Fibroblast of lung (primary cell): ENCODE results near the gene ODF4. TPM values are rescaled to one million over a fixed set of nuclear protein-coding genes. Genes with fewer than 3 reads are reported as not detected.

Experiments used
- DNase-seq, 2 donors: peaks; one replicate each; pipeline versions ENCODE4 v3.0.0 to v3.0.0-alpha.2; 2010; ENCODE audit warnings: low read depth in 2 of 2
- H2AFZ ChIP-seq: 2 replicates; pipeline ENCODE4 v1.5.1; 2012; ENCODE audit warnings: low read length, control low read depth, inconsistent platforms
- H3K27ac ChIP-seq: 2 replicates; pipeline ENCODE4 v1.5.1; 2011; ENCODE audit warnings: low read length, control low read depth; ENCODE audit not compliant: insufficient read depth
- H3K27me3 ChIP-seq: 2 replicates; pipeline ENCODE4 v1.5.1; 2011; ENCODE audit warnings: mild to moderate bottlenecking, low read length; ENCODE audit not compliant: control insufficient read depth, insufficient read depth
- H3K36me3 ChIP-seq: 2 replicates; pipeline ENCODE4 v1.5.1; 2011; ENCODE audit warnings: low read length; ENCODE audit not compliant: control insufficient read depth, insufficient read depth
- H3K4me1 ChIP-seq: 2 replicates; pipeline ENCODE4 v1.5.1; 2011; ENCODE audit warnings: low read length; ENCODE audit not compliant: control insufficient read depth, insufficient read depth; ENCODE audit errors: extremely low read depth
- H3K4me2 ChIP-seq: 2 replicates; pipeline ENCODE4 v1.5.1; 2011; ENCODE audit warnings: low read length, control low read depth; ENCODE audit not compliant: insufficient read depth; ENCODE audit errors: extremely low read depth
- H3K4me3 ChIP-seq, 4 experiments: fragments of 200-600 bp in 1 of 4; sonication (generic) in 1 of 4; replicated peaks in 1 of 4; 2 replicates each; pipeline ENCODE4 v1.5.1; 2011 to 2016; ENCODE audit warnings: low read length in 4 of 4, low read depth in 3 of 4, mild to moderate bottlenecking in 3 of 4, control low read depth in 2 of 4, inconsistent platforms in 1 of 4, mixed read lengths in 1 of 4; ENCODE audit not compliant: insufficient read depth in 1 of 4; ENCODE audit errors: control extremely low read depth in 1 of 4
- H3K79me2 ChIP-seq: 2 replicates; pipeline ENCODE4 v1.5.1; 2012; ENCODE audit warnings: mild to moderate bottlenecking, low read length, inconsistent platforms; ENCODE audit not compliant: control insufficient read depth, insufficient read depth
- H3K9ac ChIP-seq: 2 replicates; pipeline ENCODE4 v1.5.1; 2011; ENCODE audit warnings: mild to moderate bottlenecking, low read length, control low read depth; ENCODE audit not compliant: insufficient read depth
- H3K9me3 ChIP-seq: 2 replicates; pipeline ENCODE4 v1.5.1; 2012; ENCODE audit warnings: low read depth, low read length; ENCODE audit not compliant: control insufficient read depth, insufficient read depth
- H4K20me1 ChIP-seq: 2 replicates; pipeline ENCODE4 v1.5.1; 2011; ENCODE audit warnings: low read length; ENCODE audit not compliant: control insufficient read depth, insufficient read depth; ENCODE audit errors: extremely low read depth
- CTCF ChIP-seq, 2 donors: IDR thresholded peaks in 1 of 2; conservative IDR thresholded peaks in 1 of 2; 1 replicate in 1 of 2; 2 replicates in 1 of 2; pipeline ENCODE4 v1.5.1; 2011 to 2012; ENCODE audit warnings: low read length in 2 of 2, control low read depth in 1 of 2, inconsistent platforms in 1 of 2, low read depth in 1 of 2, mild to moderate bottlenecking in 1 of 2
- EZH2 ChIP-seq: IDR thresholded peaks from 2 replicates; pipeline ENCODE4 v1.5.1; 2012; ENCODE audit warnings: low read length, control low read depth, mild to moderate bottlenecking; ENCODE audit errors: missing control alignments
- polyA plus RNA-seq, 2 donors: library from polyadenylated mRNA; depleted of rRNA in 1 of 2; stranded (reverse) in 1 of 2; unstranded in 1 of 2; fragments of >200 nt; gene quantifications; 2 replicates each; pipeline ENCODE4 v1.2.1, GENCODE V29; 2011 to 2012; ENCODE audit warnings: missing spikeins in 1 of 2
- total RNA-seq: library from RNA; depleted of rRNA; stranded (reverse); fragments of >200 nt; gene quantifications from 2 replicates; pipeline ENCODE4 v1.2.1, GENCODE V29; 2014

Gene ODF4
- total and polyA plus RNA-seq, 2 donors (not counting 1 experiment from before 2014, with no cell fraction given), result not detected

- Histone ChIP-seq H3K27me3 (peaks cover 42% of the 10 kb centered on the region), H3K9me3 (no peaks in the 10 kb centered on the region), H3K4me2 (no peak overlapping the region), H3K4me3 (no peak overlapping the region), H4K20me1 (no peaks in the 10 kb centered on the region), H3K36me3 (no peaks in the 10 kb centered on the region), H3K79me2 (no peaks in the 10 kb centered on the region), H3K4me1 (no peaks in the 10 kb centered on the region), H2AFZ (no peak overlapping the region), H3K9ac (no peak overlapping the region), H3K27ac (no peak overlapping the region)
- no peak for DNase-seq
- TF ChIP-seq EZH2 (no peak), CTCF (conservative IDR thresholded peaks at IDR 0.05 in 1 of 2, IDR thresholded peaks at IDR 0.05 in 1 of 2; ENCODE audit: low read depth in 1 of 2, low read length in 2 of 2) (no peak)
Measured at GRCh38 chr17:8312251-8312650, 27.4 kb upstream of the ODF4 start.

GRCh38 chr17:8312726-8313600 is 26.7 kb upstream of the ODF4 start:
- H2AFZ ChIP-seq, result no peak overlapping the region
- peaks cover 42% of the 10 kb centered on the region for H3K27me3 ChIP-seq
- H3K4me3 ChIP-seq, result no peak overlapping the region
- no peaks in the 10 kb centered on the region for H3K9me3 ChIP-seq
- H3K9ac ChIP-seq, result no peak overlapping the region
- H4K20me1 ChIP-seq, result no peaks in the 10 kb centered on the region
- H3K4me1 ChIP-seq, result no peaks in the 10 kb centered on the region
- H3K36me3 ChIP-seq, result no peaks in the 10 kb centered on the region
- TF ChIP-seq CTCF (conservative IDR thresholded peaks at IDR 0.05 in 1 of 2, IDR thresholded peaks at IDR 0.05 in 1 of 2; ENCODE audit: low read depth in 1 of 2, low read length in 2 of 2) (no peak), EZH2 (no peak)
- H3K79me2 ChIP-seq, result no peaks in the 10 kb centered on the region
- no peak overlapping the region for H3K27ac ChIP-seq
- no peak overlapping the region for H3K4me2 ChIP-seq
- DNase-seq, result no peak

GRCh38 chr17:8314797-8315763 is 24.6 kb upstream of the ODF4 start:
- H4K20me1 ChIP-seq, result no peaks in the 10 kb centered on the region
- no peak overlapping the region for H2AFZ ChIP-seq
- H3K9ac ChIP-seq, result no peak overlapping the region
- peaks cover 49% of the 10 kb centered on the region for H3K27me3 ChIP-seq
- no peaks in the 10 kb centered on the region for H3K9me3 ChIP-seq
- H3K4me3 ChIP-seq, result no peak overlapping the region
- no peaks in the 10 kb centered on the region for H3K36me3 ChIP-seq
- no peaks in the 10 kb centered on the region for H3K4me1 ChIP-seq
- no peak overlapping the region for H3K27ac ChIP-seq
- no peak for DNase-seq
- no peak overlapping the region for H3K4me2 ChIP-seq
- TF ChIP-seq CTCF (conservative IDR thresholded peaks at IDR 0.05 in 1 of 2, IDR thresholded peaks at IDR 0.05 in 1 of 2; ENCODE audit: low read depth in 1 of 2, low read length in 2 of 2) (no peak), EZH2 (peak; percentile 79)
- no peaks in the 10 kb centered on the region for H3K79me2 ChIP-seq
